ENCODE measurements around the gene APOC4. TPM values are rescaled to one million over a fixed set of nuclear protein-coding genes. Genes with fewer than 3 reads are reported as not detected.

The APOC4 gene
- total and polyA plus RNA-seq, 2 donors (not counting 1 experiment from before 2014, with no cell fraction given), result not detected

GRCh38 chr19:44939668-44940067 is 2.4 kb upstream of the APOC4 start:
- Histone ChIP-seq H3K4me2 (replicated peaks; ENCODE audit: low read depth, low read length, poor library complexity, severe bottlenecking) (no peak overlapping the region), H3K27me3 (replicated peaks in 1 of 4; ENCODE audit: control extremely low read depth in 1 of 4, control insufficient read depth in 3 of 4, insufficient read depth in 4 of 4, low read length in 3 of 4) (no peaks in the 10 kb centered on the region), H3K4me1 (ENCODE audit: control insufficient read depth in 2 of 2, insufficient read depth in 2 of 2, low read length in 2 of 2) (peaks cover 4 to 11% of the 10 kb centered on the region in 2 donors), H2AFZ (ENCODE audit: insufficient read depth, low read depth, low read length, poor library complexity, severe bottlenecking) (no peak overlapping the region), H3K27ac (ENCODE audit: low read length in 2 of 2) (no peak overlapping the region), H3K4me3 (ENCODE audit: control extremely low read depth in 1 of 5, extremely low read depth in 1 of 5, insufficient read depth in 1 of 5, low read depth in 2 of 5, low read length in 4 of 5) (no peak overlapping the region), H3K9me3 (ENCODE audit: control extremely low read depth in 1 of 3, control insufficient read depth in 2 of 3, insufficient read depth in 1 of 3, low read length in 2 of 3) (no peaks in the 10 kb centered on the region), H4K20me1 (ENCODE audit: control insufficient read depth, insufficient read depth, low read length, poor library complexity, severe bottlenecking) (no peaks in the 10 kb centered on the region), H3K79me2 (ENCODE audit: control insufficient read depth, insufficient read depth, low read length) (no peaks in the 10 kb centered on the region), H3K9ac (ENCODE audit: low read length) (no peak overlapping the region), H3K36me3 (replicated peaks in 1 of 2; ENCODE audit: control extremely low read depth in 1 of 2, control insufficient read depth in 1 of 2, extremely low read depth in 1 of 2, insufficient read depth in 2 of 2, low read length in 1 of 2) (no peaks in the 10 kb centered on the region)
- no peak for TF ChIP-seq EZH2 (IDR thresholded peaks at IDR 0.05; ENCODE audit: borderline replicate concordance, insufficient read depth, low read depth, low read length, poor library complexity, severe bottlenecking)
- TF ChIP-seq, protein P1, sequence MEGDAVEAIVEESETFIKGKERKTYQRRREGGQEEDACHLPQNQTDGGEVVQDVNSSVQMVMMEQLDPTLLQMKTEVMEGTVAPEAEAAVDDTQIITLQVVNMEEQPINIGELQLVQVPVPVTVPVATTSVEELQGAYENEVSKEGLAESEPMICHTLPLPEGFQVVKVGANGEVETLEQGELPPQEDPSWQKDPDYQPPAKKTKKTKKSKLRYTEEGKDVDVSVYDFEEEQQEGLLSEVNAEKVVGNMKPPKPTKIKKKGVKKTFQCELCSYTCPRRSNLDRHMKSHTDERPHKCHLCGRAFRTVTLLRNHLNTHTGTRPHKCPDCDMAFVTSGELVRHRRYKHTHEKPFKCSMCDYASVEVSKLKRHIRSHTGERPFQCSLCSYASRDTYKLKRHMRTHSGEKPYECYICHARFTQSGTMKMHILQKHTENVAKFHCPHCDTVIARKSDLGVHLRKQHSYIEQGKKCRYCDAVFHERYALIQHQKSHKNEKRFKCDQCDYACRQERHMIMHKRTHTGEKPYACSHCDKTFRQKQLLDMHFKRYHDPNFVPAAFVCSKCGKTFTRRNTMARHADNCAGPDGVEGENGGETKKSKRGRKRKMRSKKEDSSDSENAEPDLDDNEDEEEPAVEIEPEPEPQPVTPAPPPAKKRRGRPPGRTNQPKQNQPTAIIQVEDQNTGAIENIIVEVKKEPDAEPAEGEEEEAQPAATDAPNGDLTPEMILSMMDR (IDR thresholded peaks at IDR 0.05), result no peak
- 100% methylated on average over 3 of the region's 5 CpGs for WGBS (ENCODE audit: insufficient coverage)
- intact Hi-C loops (cut with micrococcal nuclease), result no loop called here
- Mint-ChIP-seq H3K4me3 (no peak overlapping the region), H3K27me3 (no peaks in the 10 kb centered on the region), H3K9me3 (ENCODE audit: insufficient read depth) (no peaks in the 10 kb centered on the region), H3K27ac (no peak overlapping the region), H3K4me1 (peaks cover 12% of the 10 kb centered on the region)
- POLR2A ChIA-PET, result interaction anchor here (0.6 kb wide), 1 partner anchor 178 kb away, joined by 5 read pairs; no protein-coding TSS in a partner anchor
- no peak for ATAC-seq (ENCODE audit: low read depth)
- no peak for DNase-seq
- CTCF ChIA-PET, result no interaction called here

GRCh38 chr19:44943801-44944249 is 1.8 kb downstream of the APOC4 start:
- H3K4me3 Mint-ChIP-seq, result peak overlapping the region; percentile 71
- H3K9ac ChIP-seq (ENCODE audit: low read length), result peak overlapping the region; percentile 3
- no peaks in the 10 kb centered on the region for H4K20me1 ChIP-seq (ENCODE audit: control insufficient read depth, insufficient read depth, low read length, poor library complexity, severe bottlenecking)

More at GRCh38 chr19:44943801-44944249, 1.8 kb downstream of the APOC4 start:
- H3K9me3 ChIP-seq (ENCODE audit: control extremely low read depth in 1 of 3, control insufficient read depth in 2 of 3, insufficient read depth in 1 of 3, low read length in 2 of 3), result no peaks in the 10 kb centered on the region
- 9% methylated on average over 8 of the region's 10 CpGs for WGBS (ENCODE audit: insufficient coverage)
- intact Hi-C loops (cut with micrococcal nuclease), result no loop called here
- H3K27ac ChIP-seq (ENCODE audit: low read length in 2 of 2), result no peak overlapping the region
- Mint-ChIP-seq H3K9me3 (ENCODE audit: insufficient read depth) (no peaks in the 10 kb centered on the region), H3K4me1 (peaks cover 12% of the 10 kb centered on the region), H3K27me3 (no peaks in the 10 kb centered on the region), H3K27ac (peak overlapping the region; percentile 86)
- POLR2A ChIA-PET, result no interaction called here
- ATAC-seq (ENCODE audit: low read depth) (peak; percentile 95), DNase-seq (peak; percentile 64)
- H2AFZ ChIP-seq (ENCODE audit: insufficient read depth, low read depth, low read length, poor library complexity, severe bottlenecking), result peak overlapping the region; percentile 22
- CTCF ChIA-PET, result interaction anchor here (0.7 to 1.2 kb wide), 2 partner anchors 40 to 275 kb away, joined by 4 to 5 read pairs; no protein-coding TSS in a partner anchor
- peak overlapping the region; percentile 33 for H3K4me2 ChIP-seq (replicated peaks; ENCODE audit: low read depth, low read length, poor library complexity, severe bottlenecking)
- no peaks in the 10 kb centered on the region for H3K27me3 ChIP-seq (replicated peaks in 1 of 4; ENCODE audit: control extremely low read depth in 1 of 4, control insufficient read depth in 3 of 4, insufficient read depth in 4 of 4, low read length in 3 of 4)
- TF ChIP-seq, protein P1 (IDR thresholded peaks at IDR 0.05), result no peak
- no peak for TF ChIP-seq EZH2 (IDR thresholded peaks at IDR 0.05; ENCODE audit: borderline replicate concordance, insufficient read depth, low read depth, low read length, poor library complexity, severe bottlenecking)
- H3K79me2 ChIP-seq (ENCODE audit: control insufficient read depth, insufficient read depth, low read length), result no peaks in the 10 kb centered on the region
- H3K4me3 ChIP-seq (ENCODE audit: control extremely low read depth in 1 of 5, extremely low read depth in 1 of 5, insufficient read depth in 1 of 5, low read depth in 2 of 5, low read length in 4 of 5), result peak overlapping the region in 1 of 5 experiments; percentile 9
- H3K4me1 ChIP-seq (ENCODE audit: control insufficient read depth in 2 of 2, insufficient read depth in 2 of 2, low read length in 2 of 2), result peaks cover 4 to 11% of the 10 kb centered on the region in 2 donors
- no peaks in the 10 kb centered on the region for H3K36me3 ChIP-seq (replicated peaks in 1 of 2; ENCODE audit: control extremely low read depth in 1 of 2, control insufficient read depth in 1 of 2, extremely low read depth in 1 of 2, insufficient read depth in 2 of 2, low read length in 1 of 2)

All from B cell (primary cell).